Activated CD8-positive, alpha-beta memory T cell treated with anti-CD3 and anti-CD28 coated beads, Interleukin-2, amount 50 U/mL, for 4 hours (primary cell): ENCODE measurements around the gene WDR36.
"Not testable (repeated sequence)": the region's sequence is repeated elsewhere in the genome, so short reads cannot be mapped to it uniquely, and the experiment has no call there.

Source experiments
- DNase-seq: peaks from one replicate; pipeline ENCODE4 v3.0.0-alpha.2; 2020

The WDR36 gene

DNA sequence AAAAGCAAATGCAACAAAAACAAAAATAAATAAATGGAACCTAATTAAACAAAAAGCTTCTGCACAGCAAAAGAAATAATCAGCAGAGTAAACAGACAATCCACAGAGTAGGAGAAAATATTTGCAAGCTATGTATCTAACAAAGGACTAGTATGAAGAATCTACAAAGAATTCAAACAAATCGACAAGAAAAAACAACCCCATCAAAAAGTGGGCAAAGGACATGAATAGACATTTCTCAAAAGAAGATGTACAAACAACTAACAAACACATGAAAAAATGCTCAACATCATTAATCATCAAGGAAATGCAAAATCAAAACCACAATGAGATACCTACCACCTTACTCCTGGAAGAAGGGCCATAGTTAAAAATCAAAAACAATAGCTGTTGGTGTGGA, 49.3 kb downstream of the WDR36 start:
- DNase-seq = not testable (repeated sequence)

DNA sequence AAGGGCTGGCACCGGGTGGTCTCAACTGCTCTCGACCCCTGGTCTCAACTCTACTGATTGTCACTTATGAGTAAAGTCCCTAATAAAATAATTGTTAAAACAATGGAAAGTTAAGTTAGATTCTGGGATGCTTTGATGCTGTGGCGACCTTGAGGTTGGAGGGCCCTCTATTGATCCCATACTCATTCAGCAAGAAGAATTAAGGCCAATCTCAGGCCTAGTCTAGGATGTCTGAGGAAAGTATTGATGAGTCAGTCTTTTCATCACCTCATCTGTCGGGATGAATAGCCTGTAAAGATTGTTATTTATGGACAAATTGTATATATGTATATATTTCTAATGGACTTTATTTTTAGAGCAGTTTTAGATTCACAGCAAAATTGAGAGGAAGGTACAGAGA, 50.8 kb downstream of the WDR36 start:
- no peak for DNase-seq

DNA sequence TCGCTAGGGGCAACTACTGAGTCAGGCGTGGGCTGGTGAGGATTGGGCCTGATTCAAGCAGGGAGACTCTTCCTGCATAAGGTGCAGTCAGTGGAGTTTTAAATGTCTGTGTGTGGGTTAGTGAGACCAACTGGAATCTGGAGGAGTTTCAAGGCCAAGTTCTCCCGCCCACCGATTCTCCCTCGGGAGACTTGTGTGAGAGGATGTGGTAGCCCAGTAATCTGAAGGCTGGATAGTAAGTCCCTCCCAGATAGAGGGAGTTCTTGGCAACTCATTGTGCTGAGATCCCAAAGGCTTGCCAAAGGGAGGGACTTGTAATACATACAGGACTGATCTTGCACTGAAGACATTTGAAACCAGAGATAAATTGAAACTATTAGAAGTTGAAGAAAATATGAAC, 51.8 kb downstream of the WDR36 start:
- DNase-seq = no peak

DNA sequence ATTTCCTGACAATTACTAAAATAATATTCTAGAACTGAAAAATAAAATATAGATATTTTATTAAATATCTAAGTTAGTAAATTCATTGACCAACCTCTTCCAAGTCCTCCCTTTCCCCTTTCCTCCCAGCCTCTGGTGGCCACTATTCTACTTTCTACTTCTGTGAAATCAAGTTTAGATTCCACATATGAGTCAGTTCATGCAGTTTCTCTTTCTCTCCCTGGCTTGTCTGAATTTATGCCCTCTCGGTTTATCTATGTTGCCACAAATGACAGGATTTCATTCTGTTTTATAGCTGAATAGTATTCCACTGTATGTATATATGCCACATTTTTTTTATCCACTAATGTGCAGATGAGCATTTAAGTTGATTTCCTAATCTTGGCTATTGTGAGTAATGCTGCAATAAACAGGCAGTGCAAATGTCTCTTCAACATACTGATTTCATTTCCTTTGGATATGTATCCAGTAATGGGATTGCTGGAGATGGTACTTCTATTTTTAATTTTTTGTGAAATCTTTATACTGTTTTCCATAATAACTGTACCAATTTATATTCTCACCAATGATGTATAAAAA, 52.3 kb downstream of the WDR36 start:
- DNase-seq = no peak

DNA sequence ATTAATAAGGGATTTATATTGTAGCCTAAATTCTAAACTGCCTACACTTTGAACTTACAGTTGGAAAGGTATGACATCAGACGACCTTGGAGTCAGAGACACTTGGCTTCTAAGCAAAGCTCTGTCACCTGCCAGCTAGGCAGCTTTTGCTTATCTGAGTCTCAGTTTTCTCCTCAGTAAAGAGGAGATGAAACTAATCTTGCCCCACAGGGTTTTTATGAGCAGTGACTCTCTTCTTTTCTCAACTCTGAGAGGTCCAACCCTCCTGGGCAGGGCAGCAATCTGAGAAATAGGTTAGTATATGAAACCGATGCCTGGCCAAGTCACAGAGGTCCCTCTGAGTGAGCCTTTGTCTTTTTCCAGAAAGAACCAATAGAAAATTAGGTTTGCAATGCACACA, 53.9 kb downstream of the WDR36 start:
- DNase-seq = no peak

DNA sequence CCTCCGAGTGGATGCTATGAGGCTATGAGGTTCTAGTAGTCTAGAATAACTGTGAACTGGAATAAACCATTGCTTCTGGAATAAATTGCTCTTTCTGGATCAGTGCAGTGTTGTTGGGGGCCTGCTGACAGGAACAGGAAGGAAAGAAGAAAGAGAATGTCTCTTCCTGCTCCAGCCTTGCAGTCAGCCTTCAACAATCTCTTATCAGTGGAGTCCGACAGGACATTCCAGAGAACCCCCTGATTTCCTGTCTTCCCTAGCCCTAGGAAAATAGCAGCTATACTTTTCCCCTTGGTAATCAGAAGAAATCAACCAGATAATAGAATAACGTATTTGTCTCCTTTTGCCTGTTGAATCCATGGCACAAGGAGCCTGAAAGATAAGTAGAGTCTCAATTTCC, 55.4 kb downstream of the WDR36 start:
- DNase-seq = no peak

DNA sequence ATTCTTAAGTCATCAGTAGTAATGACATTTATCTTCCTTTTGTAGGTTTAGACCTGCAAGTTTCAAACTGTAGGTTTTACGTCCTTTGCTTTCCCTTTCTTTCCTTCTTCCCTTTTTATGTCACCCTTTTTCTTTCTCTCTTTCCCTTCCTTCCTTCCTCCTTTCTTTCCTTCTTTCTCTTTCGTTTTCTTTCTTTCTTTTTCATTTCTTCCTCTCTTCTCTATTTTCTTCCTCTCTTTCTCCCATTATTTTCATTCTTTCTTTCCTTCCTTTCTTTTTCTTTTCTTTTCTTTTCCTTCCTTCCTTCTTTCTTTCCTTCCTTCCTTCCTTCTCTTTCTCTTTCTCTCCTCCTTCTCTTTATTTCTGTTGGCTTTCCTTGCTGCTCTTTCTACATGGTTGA, 59.9 kb downstream of the WDR36 start:
- DNase-seq = no peak

DNA sequence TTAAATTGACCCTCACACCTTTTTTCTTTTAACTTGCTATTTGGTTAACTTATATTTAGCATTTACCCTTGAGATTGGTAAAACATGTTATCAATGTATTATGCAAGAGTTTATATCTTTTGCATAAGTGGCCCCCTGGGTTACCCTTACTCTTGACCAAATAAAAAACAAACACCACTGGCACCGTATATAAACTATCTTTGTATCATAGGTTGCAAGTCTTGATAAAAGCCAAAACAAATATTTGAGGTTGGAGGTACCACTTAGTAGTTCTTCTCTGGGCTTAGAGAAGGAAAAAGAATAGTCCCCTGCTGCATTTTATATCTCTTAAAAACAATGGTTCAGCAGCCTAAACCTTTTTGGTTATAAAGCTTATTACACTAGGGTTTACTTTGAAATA, 61.3 kb downstream of the WDR36 start:
- DNase-seq = no peak

DNA sequence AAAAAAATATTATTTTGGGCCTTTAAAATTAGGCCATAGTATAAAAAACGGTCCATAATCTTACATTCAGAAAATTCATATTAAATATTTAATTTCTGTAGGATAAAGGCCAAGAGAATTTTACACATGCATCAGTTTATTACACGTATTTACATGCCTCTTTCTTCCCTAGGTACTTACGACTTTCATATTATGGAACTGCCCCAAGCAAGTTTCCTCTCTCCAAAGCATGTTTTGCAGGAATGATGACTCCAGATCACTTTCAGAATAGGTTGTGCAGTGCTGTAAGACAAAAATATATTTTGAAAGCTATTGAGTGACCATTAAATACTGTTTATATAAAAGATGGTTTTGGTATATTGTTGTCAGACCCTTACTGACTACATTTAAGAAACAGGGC, 61.8 kb downstream of the WDR36 start:
- DNase-seq = no peak

DNA sequence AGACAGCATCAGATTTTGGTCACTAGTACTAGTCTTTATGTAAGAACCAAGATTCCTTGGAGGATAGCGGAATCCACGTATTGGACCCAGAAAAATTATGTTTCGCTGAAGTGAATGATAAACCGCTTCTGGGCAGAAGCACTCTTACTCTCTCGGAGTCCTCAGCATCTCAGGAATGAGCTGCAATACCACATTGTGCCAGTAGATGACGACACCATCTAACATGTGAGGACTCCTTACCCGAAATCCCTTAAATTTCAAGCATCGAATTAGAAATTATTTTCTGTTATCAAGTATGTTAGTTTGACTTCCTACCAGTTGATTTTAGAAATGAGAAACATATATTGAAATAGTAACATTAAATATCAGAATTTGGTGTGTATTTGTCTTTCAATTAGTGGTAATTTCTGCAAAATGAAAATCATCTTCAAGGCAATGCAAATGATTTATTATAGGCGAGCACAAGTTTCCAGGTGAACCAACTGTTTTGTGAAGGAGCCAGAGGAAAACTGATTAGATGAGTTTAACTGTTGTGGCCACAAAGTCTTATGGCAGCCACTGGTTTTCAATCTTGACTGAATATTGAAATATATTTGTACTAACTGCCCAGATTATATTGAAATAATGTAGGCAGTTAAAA, 66.1 kb downstream of the WDR36 start:
- DNase-seq = peak; percentile 84

DNA sequence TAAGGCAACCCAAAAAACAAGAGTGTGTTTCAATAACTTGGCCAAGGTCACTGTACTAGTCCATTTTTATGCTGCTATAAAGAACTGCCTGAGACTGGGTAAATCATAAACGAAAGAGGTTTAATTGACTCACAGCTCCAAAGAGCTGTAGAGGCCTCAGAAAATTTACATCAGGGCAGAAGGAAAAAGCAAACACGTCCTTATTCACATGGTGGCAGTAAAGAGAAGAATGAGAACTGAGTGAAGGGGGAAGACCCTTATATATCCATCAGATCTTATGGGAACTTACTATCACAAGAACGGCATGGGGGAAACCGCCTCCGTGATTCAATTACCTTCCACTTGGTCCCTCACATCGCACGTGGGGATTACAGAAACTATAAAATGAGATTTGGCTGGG, 67.7 kb downstream of the WDR36 start:
- no peak for DNase-seq

DNA sequence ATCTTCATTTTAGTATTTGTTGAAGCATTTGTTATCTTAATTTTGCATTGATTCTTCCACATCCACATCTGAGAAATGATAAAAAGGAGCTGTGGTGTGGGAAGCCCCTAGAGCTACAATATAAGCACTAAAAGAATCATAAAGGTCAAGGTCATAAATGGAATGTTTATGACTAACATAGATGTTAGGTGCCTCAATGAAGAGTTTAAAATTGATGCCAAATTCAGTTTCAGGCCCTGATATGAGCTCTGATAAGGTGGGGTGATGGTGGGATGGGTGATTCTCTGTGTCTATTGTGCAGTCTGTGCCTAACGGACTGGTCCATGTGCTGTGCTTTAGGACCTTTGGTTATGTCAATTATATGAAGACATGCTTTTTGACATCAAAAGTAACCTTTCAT, 70.9 kb downstream of the WDR36 start:
- DNase-seq = no peak

DNA sequence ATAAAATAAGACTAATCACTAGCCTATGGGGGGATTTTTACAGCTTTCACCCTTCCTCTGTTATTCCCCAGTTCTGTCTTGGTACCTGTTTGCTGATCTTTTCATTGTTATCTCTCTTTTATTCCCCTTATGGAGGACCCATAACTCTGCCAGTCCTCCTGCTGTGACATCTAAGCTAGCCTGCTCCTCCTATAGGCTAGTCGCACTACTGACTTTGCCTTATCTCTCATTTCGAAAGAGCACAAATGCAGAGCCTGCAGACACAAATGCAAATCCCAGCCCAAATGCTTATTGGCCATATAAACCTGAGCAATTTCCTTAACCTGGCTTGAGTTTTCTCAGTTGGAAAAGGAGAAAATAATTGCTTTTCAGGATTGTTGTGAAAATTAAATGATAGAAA, 72.9 kb downstream of the WDR36 start:
- no peak for DNase-seq

DNA sequence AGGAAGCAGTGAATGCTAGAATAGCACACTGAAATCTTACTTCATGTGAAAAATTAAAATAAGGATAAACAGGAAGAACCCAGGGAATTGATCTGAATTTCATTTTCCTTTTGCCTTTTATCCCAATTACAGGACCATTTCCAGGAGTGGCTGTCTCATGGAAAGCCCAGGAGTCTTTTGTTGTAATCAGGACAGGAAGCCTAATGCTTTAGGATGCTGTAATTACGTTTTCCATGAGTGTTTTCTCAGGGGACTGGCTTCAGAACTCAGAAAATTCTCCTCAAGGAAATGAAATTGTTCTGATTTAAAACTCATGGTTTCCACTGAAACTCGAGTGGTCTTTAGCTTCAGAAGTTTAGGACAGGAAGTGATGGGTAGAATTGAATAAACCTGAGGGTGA, 75.4 kb downstream of the WDR36 start:
- DNase-seq = no peak

DNA sequence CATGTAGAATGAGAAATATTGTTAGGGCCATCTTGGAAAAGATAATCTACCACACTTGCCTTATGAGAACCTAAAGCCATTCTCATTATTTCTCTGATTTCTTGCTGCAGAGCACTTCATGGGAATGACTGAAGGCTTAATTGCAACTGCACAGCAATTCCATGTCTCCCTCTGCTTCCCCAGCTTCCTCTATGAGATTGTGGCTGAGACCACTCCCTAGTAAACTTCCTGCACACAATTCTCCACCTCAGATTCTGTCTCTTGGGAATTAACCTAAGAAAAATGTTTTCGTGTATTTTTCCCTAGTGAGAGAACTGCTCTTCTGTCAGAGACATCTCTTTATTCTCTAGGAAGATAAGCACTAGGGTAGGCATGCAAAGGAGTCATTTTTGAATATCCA, 76.5 kb downstream of the WDR36 start:
- no peak for DNase-seq

DNA sequence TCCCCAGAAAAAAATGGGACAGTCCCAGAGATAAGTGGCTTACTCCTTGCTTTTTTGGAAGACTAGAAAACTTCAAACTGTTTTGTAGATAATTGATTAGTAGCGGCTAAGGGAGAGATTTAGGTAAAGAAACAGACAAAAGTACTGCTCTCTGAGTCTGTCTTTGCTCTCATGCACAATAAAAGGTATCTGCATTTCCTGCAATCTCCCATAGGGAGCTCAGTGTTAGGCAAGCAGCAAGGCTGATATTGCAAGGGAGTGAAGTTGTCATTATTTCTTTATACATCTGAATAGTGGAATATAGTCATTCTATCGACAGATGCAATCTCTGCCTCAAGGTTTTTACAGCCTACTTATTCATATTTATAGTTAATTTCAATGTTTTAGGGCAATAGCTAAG, 77.1 kb downstream of the WDR36 start:
- DNase-seq = no peak

DNA sequence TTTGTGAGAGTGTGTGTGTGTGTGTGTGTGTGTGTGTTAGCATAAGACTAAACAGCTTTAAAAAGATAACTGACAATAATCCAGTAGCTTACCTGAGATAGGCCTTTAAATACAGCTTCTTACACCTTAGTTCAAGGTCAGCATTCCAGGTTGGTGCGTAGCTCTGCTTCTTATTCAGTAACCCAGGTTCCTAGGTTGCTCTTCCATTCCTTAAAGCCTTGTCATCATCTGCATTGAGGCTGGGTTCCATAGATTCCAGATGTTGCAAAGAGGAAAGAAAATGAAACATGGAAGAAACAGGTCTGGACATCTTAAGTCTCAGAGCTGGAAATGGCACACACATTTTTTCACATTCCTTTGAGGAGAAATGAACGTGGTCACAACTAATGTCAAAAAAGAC, 78.1 kb downstream of the WDR36 start:
- no peak for DNase-seq

DNA sequence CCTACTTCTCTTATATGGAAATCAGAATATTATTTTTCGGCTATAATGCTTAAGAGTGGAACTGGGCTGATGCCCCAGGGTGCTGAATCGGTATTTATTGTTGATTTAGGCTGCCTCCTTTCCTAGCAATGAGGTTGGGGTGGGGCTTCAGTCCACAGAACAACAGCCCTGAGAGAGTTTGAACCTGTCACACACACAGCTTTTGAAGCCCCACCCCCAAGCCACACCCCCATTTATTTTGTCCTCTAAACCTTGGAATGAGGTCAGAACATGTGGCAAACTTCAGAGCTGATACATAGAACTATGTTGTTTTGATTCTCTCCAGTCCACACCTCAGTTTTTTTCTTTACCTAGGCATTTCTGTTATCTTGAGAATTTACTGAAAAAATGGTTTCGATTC, 80.4 kb downstream of the WDR36 start:
- DNase-seq = no peak

DNA sequence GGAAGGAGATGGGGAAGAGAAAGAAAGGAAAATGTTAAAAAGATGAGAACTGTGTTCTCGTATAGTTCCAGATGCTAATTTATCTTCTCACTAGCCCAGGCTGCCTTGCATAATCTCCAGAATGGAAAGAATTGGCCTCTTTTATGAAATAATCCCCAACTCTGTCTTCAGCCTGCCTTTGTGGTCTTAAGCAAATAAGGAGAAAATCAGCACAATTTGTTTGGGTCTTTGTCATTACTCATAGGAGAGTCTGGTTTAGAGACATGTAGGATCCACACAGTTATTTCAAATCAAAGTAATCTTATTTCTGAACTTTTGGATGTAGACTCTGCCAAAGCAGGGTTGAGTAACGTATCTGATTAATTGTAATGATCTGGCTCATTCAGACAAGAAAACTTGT, 81.3 kb downstream of the WDR36 start:
- no peak for DNase-seq
